ENCODE measurements around the gene SLC22A23.

SLC22A23 gene

GRCh38 chr6:3317741-3318211, 139.1 kb downstream of the SLC22A23 start:
- DNase-seq (ENCODE audit: low read depth, low spot score) = no peak
- no peak for TF ChIP-seq CTCF (IDR thresholded peaks at IDR 0.05; ENCODE audit: insufficient read depth, low read length, missing control alignments)
- H3K4me3 ChIP-seq (ENCODE audit: low read depth, low read length) = no peak overlapping the region
- CTCF ChIA-PET = no interaction called here
- POLR2A ChIA-PET = no interaction called here

DNA sequence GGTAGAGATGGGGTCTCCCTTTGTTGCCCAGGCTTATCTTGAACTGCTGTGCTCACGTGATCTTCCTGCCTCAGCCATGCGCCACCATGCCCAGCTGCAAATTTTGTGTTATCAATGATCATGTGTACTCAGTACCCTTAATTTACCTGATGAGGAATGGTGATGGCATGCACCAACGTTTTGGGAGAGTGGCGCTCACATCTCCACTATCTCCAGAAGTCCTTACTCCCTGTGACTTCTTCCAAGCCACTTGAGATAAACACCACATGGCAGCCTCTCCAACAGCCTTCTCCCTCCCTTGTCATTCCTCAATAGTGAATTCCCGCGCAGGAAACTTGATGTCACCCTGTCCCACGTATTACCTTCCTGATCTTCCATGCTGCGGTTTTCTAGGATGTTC, 140.0 kb downstream of the SLC22A23 start:
- ChIA-PET CTCF (no interaction called here), POLR2A (no interaction called here)
- no peak for DNase-seq (ENCODE audit: low read depth, low spot score)
- no peak for TF ChIP-seq CTCF (IDR thresholded peaks at IDR 0.05; ENCODE audit: insufficient read depth, low read length, missing control alignments)
- H3K4me3 ChIP-seq (ENCODE audit: low read depth, low read length) = no peak overlapping the region

DNA sequence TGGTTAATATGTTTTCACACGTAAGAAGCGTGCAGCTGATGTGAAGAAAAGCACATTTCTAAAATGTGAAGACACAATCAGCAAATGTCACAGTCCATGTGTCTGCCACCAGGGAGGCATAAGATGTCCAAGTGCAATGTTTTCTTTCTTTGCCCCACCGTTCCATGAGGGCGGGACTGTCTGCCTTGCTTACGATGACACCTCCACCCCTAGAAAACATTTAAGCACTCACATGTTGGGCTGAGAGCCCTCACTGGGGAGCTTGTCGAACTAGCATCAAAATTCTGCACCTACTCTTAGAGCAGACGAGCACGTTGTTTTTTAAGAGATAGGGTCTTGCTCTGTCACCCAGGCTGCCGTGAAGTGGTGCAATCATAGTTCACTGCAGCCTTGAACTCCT, 140.5 kb downstream of the SLC22A23 start:
- CTCF ChIA-PET = no interaction called here
- H3K4me3 ChIP-seq (ENCODE audit: low read depth, low read length) = no peak overlapping the region
- POLR2A ChIA-PET = no interaction called here
- no peak for TF ChIP-seq CTCF (IDR thresholded peaks at IDR 0.05; ENCODE audit: insufficient read depth, low read length, missing control alignments)
- DNase-seq (ENCODE audit: low read depth, low spot score) = no peak

DNA sequence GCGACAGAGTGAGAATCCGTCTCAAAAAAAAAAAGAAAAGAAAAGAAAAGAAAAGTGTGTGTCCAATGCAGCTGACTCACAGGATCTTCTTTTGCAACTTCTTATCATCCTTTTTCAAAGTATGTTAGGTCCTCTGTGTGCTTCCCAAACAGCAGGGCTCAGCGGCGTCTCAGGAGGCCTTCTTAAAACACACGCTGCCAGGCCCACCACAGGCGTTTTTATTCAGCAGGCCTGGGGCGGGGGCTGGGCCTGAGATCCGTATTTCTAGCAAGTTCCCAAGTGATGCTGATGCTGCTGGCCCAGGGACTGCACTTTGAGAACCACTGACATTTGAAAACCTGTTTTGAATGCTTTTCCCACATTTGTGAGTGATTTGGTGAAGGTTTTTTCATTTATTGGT, 141.0 kb downstream of the SLC22A23 start:
- ChIA-PET CTCF (no interaction called here), POLR2A (no interaction called here)
- no peak for TF ChIP-seq CTCF (IDR thresholded peaks at IDR 0.05; ENCODE audit: insufficient read depth, low read length, missing control alignments)
- DNase-seq (ENCODE audit: low read depth, low spot score) = no peak
- H3K4me3 ChIP-seq (ENCODE audit: low read depth, low read length) = no peak overlapping the region

GRCh38 chr6:3314621-3315467, 142.0 kb downstream of the SLC22A23 start:
- no peak for TF ChIP-seq CTCF (IDR thresholded peaks at IDR 0.05; ENCODE audit: insufficient read depth, low read length, missing control alignments)
- H3K4me3 ChIP-seq (ENCODE audit: low read depth, low read length) = no peak overlapping the region
- no peak for DNase-seq (ENCODE audit: low read depth, low spot score)
- CTCF ChIA-PET = no interaction called here
- POLR2A ChIA-PET = no interaction called here

DNA sequence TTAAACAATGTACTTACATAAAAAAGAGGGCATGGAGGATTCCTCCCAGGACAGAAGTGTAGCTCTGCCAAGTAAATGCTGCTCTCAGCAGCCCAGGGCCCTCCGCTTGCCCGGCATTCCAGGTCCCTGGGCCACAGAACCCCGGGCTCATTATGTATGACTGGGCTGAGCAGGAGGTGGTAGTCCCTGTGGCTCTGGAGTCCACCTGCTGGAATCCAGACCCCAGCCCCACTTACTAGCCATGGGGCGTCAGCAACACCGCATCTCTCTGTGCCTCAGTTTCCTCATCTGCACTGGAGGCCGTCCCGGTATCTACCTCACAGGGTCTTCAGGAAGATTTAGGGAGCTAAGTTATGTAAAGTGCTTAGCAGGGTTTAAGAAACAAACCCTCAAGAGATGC, 142.7 kb downstream of the SLC22A23 start:
- CTCF ChIA-PET = no interaction called here
- POLR2A ChIA-PET = no interaction called here
- no peak for DNase-seq (ENCODE audit: low read depth, low spot score)
- TF ChIP-seq CTCF (IDR thresholded peaks at IDR 0.05; ENCODE audit: insufficient read depth, low read length, missing control alignments) = no peak
- no peak overlapping the region for H3K4me3 ChIP-seq (ENCODE audit: low read depth, low read length)
